Fibroblast of lung (primary cell): ENCODE measurements around the gene CDK13. TPM values are rescaled to one million over a fixed set of nuclear protein-coding genes. Genes with fewer than 3 reads are reported as not detected.
A peak's percentile ranks its signal among the peaks of the same experiment; 100 is the strongest.

Source experiments
- DNase-seq, 2 donors: peaks; one replicate each; pipeline versions ENCODE4 v3.0.0 to v3.0.0-alpha.2; 2010; ENCODE audit warnings: low read depth in 2 of 2
- H2AFZ ChIP-seq: 2 replicates; pipeline ENCODE4 v1.5.1; 2012; ENCODE audit warnings: low read length, control low read depth, inconsistent platforms
- H3K27ac ChIP-seq: 2 replicates; pipeline ENCODE4 v1.5.1; 2011; ENCODE audit warnings: low read length, control low read depth; ENCODE audit not compliant: insufficient read depth
- H3K27me3 ChIP-seq: 2 replicates; pipeline ENCODE4 v1.5.1; 2011; ENCODE audit warnings: mild to moderate bottlenecking, low read length; ENCODE audit not compliant: control insufficient read depth, insufficient read depth
- H3K36me3 ChIP-seq: 2 replicates; pipeline ENCODE4 v1.5.1; 2011; ENCODE audit warnings: low read length; ENCODE audit not compliant: control insufficient read depth, insufficient read depth
- H3K4me1 ChIP-seq: 2 replicates; pipeline ENCODE4 v1.5.1; 2011; ENCODE audit warnings: low read length; ENCODE audit not compliant: control insufficient read depth, insufficient read depth; ENCODE audit errors: extremely low read depth
- H3K4me2 ChIP-seq: 2 replicates; pipeline ENCODE4 v1.5.1; 2011; ENCODE audit warnings: low read length, control low read depth; ENCODE audit not compliant: insufficient read depth; ENCODE audit errors: extremely low read depth
- H3K4me3 ChIP-seq, 4 experiments: fragments of 200-600 bp in 1 of 4; sonication (generic) in 1 of 4; replicated peaks in 1 of 4; 2 replicates each; pipeline ENCODE4 v1.5.1; 2011 to 2016; ENCODE audit warnings: low read length in 4 of 4, low read depth in 3 of 4, mild to moderate bottlenecking in 3 of 4, control low read depth in 2 of 4, inconsistent platforms in 1 of 4, mixed read lengths in 1 of 4; ENCODE audit not compliant: insufficient read depth in 1 of 4; ENCODE audit errors: control extremely low read depth in 1 of 4
- H3K79me2 ChIP-seq: 2 replicates; pipeline ENCODE4 v1.5.1; 2012; ENCODE audit warnings: mild to moderate bottlenecking, low read length, inconsistent platforms; ENCODE audit not compliant: control insufficient read depth, insufficient read depth
- H3K9ac ChIP-seq: 2 replicates; pipeline ENCODE4 v1.5.1; 2011; ENCODE audit warnings: mild to moderate bottlenecking, low read length, control low read depth; ENCODE audit not compliant: insufficient read depth
- H3K9me3 ChIP-seq: 2 replicates; pipeline ENCODE4 v1.5.1; 2012; ENCODE audit warnings: low read depth, low read length; ENCODE audit not compliant: control insufficient read depth, insufficient read depth
- H4K20me1 ChIP-seq: 2 replicates; pipeline ENCODE4 v1.5.1; 2011; ENCODE audit warnings: low read length; ENCODE audit not compliant: control insufficient read depth, insufficient read depth; ENCODE audit errors: extremely low read depth
- CTCF ChIP-seq, 2 donors: IDR thresholded peaks in 1 of 2; conservative IDR thresholded peaks in 1 of 2; 1 replicate in 1 of 2; 2 replicates in 1 of 2; pipeline ENCODE4 v1.5.1; 2011 to 2012; ENCODE audit warnings: low read length in 2 of 2, control low read depth in 1 of 2, inconsistent platforms in 1 of 2, low read depth in 1 of 2, mild to moderate bottlenecking in 1 of 2
- EZH2 ChIP-seq: IDR thresholded peaks from 2 replicates; pipeline ENCODE4 v1.5.1; 2012; ENCODE audit warnings: low read length, control low read depth, mild to moderate bottlenecking; ENCODE audit errors: missing control alignments
- polyA plus RNA-seq, 2 donors: library from polyadenylated mRNA; depleted of rRNA in 1 of 2; stranded (reverse) in 1 of 2; unstranded in 1 of 2; fragments of >200 nt; gene quantifications; 2 replicates each; pipeline ENCODE4 v1.2.1, GENCODE V29; 2011 to 2012; ENCODE audit warnings: missing spikeins in 1 of 2
- total RNA-seq: library from RNA; depleted of rRNA; stranded (reverse); fragments of >200 nt; gene quantifications from 2 replicates; pipeline ENCODE4 v1.2.1, GENCODE V29; 2014

Gene CDK13
- total and polyA plus RNA-seq, 2 donors (not counting 1 experiment from before 2014, with no cell fraction given) = 35.3 to 76.8 TPM

GRCh38 chr7:39969431-39969830 lies 19.4 kb downstream of the CDK13 start:
- Histone ChIP-seq H2AFZ (no peak overlapping the region), H3K27me3 (no peaks in the 10 kb centered on the region), H3K9ac (no peak overlapping the region), H3K9me3 (no peaks in the 10 kb centered on the region), H3K36me3 (no peaks in the 10 kb centered on the region), H3K4me3 (no peak overlapping the region), H3K79me2 (peaks cover 75% of the 10 kb centered on the region), H3K4me1 (peaks cover 6% of the 10 kb centered on the region), H3K27ac (no peak overlapping the region), H4K20me1 (no peaks in the 10 kb centered on the region), H3K4me2 (no peak overlapping the region)
- TF ChIP-seq EZH2 (no peak), CTCF (conservative IDR thresholded peaks at IDR 0.05 in 1 of 2, IDR thresholded peaks at IDR 0.05 in 1 of 2; ENCODE audit: low read depth in 1 of 2, low read length in 2 of 2) (no peak)
- peak in 1 of 2 donors; percentile 43 for DNase-seq

DNA sequence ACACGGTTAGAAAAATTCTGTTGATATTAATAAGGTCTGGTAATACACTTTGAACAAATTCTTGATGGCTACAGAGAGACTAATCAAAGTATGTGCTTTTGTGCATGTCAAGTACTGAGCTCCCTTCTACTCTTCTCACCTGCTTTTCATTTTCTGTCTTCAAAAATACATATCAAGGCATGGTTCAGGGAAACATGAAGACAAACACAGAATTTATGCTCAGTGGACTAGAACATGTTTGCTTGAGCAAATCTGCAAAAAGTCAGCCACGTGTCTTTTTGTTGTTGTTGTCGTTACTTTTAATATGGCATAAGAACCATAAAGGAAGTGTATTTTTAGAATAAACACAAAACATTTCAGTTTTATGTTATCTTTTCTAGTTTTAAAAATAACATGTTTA lies 21.9 kb downstream of the CDK13 start:
- H3K9ac ChIP-seq = no peak overlapping the region
- H3K9me3 ChIP-seq = no peaks in the 10 kb centered on the region
- H3K79me2 ChIP-seq = peaks cover 91% of the 10 kb centered on the region
- TF ChIP-seq CTCF (conservative IDR thresholded peaks at IDR 0.05 in 1 of 2, IDR thresholded peaks at IDR 0.05 in 1 of 2; ENCODE audit: low read depth in 1 of 2, low read length in 2 of 2) = no peak
- TF ChIP-seq EZH2 = no peak
- H3K27ac ChIP-seq = no peak overlapping the region
- DNase-seq = no peak
- H4K20me1 ChIP-seq = no peaks in the 10 kb centered on the region
- no peak overlapping the region for H3K4me3 ChIP-seq
- H2AFZ ChIP-seq = no peak overlapping the region
- no peak overlapping the region for H3K4me2 ChIP-seq
- peaks cover 6% of the 10 kb centered on the region for H3K4me1 ChIP-seq
- no peaks in the 10 kb centered on the region for H3K36me3 ChIP-seq
- no peaks in the 10 kb centered on the region for H3K27me3 ChIP-seq

DNA sequence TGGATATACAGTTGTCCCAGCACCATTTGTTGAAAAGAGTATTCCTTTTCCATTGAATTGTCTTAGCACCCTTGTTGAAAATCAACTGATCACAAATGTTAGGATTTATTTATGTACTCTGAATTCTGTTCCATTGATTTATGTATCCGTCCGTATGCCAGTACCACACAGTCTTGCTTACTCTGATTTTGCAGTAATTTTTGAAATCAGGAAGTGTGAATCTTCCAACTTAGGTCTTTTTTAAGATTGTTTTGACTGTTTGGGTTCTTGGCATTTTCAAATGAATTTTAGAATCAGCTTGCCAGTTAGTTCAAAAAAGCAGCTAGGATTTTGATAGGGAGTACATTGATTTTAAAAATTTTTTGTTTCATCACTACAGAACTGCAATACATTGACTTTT lies 23.7 kb downstream of the CDK13 start:
- no peaks in the 10 kb centered on the region for H3K27me3 ChIP-seq
- no peak overlapping the region for H3K9ac ChIP-seq
- peaks cover 92% of the 10 kb centered on the region for H3K79me2 ChIP-seq
- no peak for DNase-seq
- TF ChIP-seq CTCF (conservative IDR thresholded peaks at IDR 0.05 in 1 of 2, IDR thresholded peaks at IDR 0.05 in 1 of 2; ENCODE audit: low read depth in 1 of 2, low read length in 2 of 2) (no peak), EZH2 (no peak)
- no peaks in the 10 kb centered on the region for H3K9me3 ChIP-seq
- peaks cover 6% of the 10 kb centered on the region for H3K4me1 ChIP-seq
- H3K4me2 ChIP-seq = no peak overlapping the region
- H3K27ac ChIP-seq = no peak overlapping the region
- H3K36me3 ChIP-seq = no peaks in the 10 kb centered on the region
- H2AFZ ChIP-seq = no peak overlapping the region
- H3K4me3 ChIP-seq = no peak overlapping the region
- H4K20me1 ChIP-seq = no peaks in the 10 kb centered on the region
